Activated CD8-positive, alpha-beta T cell treated with anti-CD3 and anti-CD28 coated beads for 36 hours (primary cell): ENCODE data around the gene ANKRD33B. TPM values are rescaled to one million over a fixed set of nuclear protein-coding genes. Genes with fewer than 3 reads are reported as not detected.
"Not testable (repeated sequence)": the region's sequence is repeated elsewhere in the genome, so short reads cannot be mapped to it uniquely, and the experiment has no call there.

Source experiments
- ATAC-seq: fragments of 200-7000 bp; cut with Tn5 transposase; one replicate; pipeline ENCODE4 v1.10.0; 2021; ENCODE audit warnings: mild to moderate bottlenecking, moderate library complexity
- CTCF ChIA-PET: fragments of 350-600 bp; sonication (Branson Sonifier 250); formaldehyde crosslinking; loops from one replicate; lab custom pipeline; 2021; ENCODE audit warnings: antibody characterized with exemption; lab: Charles Lee
- POLR2A ChIA-PET: fragments of 350-600 bp; sonication (Branson Sonifier 250); formaldehyde crosslinking; loops from one replicate; lab custom pipeline; 2021; ENCODE audit warnings: antibody characterized with exemption; lab: Charles Lee
- DNase-seq: peaks from one replicate; pipeline ENCODE4 v3.0.0-alpha.2; 2020
- H3K27ac Mint-ChIP-seq: one replicate; pipeline ENCODE4 v1.8.0; 2021; ENCODE audit warnings: mild to moderate bottlenecking, mixed read lengths
- H3K27me3 Mint-ChIP-seq: one replicate; pipeline ENCODE4 v1.8.0; 2021; ENCODE audit warnings: mixed read lengths
- H3K36me3 Mint-ChIP-seq: one replicate; pipeline ENCODE4 v1.8.0; 2021; ENCODE audit warnings: low read depth, mixed read lengths
- H3K4me1 Mint-ChIP-seq: one replicate; pipeline ENCODE4 v1.8.0; 2021; ENCODE audit warnings: low read depth, mixed read lengths
- H3K4me3 Mint-ChIP-seq: one replicate; pipeline ENCODE4 v1.8.0; 2021; ENCODE audit warnings: mild to moderate bottlenecking, moderate library complexity, mixed read lengths
- H3K9me3 Mint-ChIP-seq: one replicate; pipeline ENCODE4 v1.8.0; 2021; ENCODE audit warnings: mixed read lengths
- intact Hi-C: fragments of 100-400 bp; cut with micrococcal nuclease; formaldehyde crosslinking; loops from one replicate; pipeline ENCODE4 v1.10.0; 2022
- total RNA-seq, 2 experiments: library from RNA; stranded (reverse); gene quantifications; one replicate each; pipeline ENCODE4 v1.2.3, GENCODE V29; 2021
- TF ChIP-seq, protein P1 (sequence below): fragments of 200-600 bp; IDR thresholded peaks from one replicate; pipeline ENCODE4 v1.8.0; 2022; ENCODE audit warnings: antibody characterized with exemption, mild to moderate bottlenecking

Gene ANKRD33B
- total RNA-seq, 2 experiments from 2014 or later, result 13.6 to 13.8 TPM

DNA sequence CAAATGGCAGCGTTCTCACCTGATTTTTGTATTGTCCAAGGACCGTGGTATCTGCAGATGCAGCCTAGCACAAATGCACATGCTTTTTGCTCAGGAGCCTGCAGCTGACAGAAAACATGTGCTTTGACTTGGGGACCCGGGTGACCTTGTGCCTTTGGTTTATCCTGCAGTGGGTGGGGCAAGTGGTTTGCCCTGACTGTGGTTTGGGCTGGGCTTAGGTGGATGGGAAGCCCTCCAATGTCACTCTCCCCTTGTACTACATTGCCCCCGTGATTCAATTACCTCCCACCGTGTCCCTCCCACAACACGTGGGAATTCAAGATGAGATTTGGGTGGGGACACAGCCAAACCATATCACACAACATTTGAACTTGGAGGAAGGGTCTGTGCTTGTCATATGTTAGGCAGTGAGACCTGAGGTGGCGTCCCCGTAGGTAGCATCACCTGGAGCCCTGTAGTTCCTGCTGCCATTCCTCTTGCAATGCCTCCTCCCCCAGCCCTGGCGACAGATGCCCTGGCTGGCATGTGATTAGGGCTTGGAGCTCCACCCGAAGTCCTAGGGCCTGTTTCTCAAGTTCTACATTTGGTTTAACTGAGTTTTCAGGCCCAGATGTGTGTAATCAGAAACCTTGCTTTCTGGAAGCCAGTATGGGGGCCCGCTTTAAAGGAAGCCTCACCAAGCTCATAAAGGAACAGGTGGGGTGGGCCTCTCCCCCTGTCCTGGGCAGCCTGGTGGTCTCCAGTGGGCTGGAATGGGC lies 2.1 kb downstream of the ANKRD33B start:
- peak overlapping the region; percentile 91 for H3K4me3 Mint-ChIP-seq
- TF ChIP-seq, protein P1, sequence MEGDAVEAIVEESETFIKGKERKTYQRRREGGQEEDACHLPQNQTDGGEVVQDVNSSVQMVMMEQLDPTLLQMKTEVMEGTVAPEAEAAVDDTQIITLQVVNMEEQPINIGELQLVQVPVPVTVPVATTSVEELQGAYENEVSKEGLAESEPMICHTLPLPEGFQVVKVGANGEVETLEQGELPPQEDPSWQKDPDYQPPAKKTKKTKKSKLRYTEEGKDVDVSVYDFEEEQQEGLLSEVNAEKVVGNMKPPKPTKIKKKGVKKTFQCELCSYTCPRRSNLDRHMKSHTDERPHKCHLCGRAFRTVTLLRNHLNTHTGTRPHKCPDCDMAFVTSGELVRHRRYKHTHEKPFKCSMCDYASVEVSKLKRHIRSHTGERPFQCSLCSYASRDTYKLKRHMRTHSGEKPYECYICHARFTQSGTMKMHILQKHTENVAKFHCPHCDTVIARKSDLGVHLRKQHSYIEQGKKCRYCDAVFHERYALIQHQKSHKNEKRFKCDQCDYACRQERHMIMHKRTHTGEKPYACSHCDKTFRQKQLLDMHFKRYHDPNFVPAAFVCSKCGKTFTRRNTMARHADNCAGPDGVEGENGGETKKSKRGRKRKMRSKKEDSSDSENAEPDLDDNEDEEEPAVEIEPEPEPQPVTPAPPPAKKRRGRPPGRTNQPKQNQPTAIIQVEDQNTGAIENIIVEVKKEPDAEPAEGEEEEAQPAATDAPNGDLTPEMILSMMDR, result no peak
- DNase-seq (peak; percentile 34), ATAC-seq (no peak)
- H3K36me3 Mint-ChIP-seq, result peaks cover 4% of the 10 kb centered on the region
- POLR2A ChIA-PET, result no interaction called here
- no peaks in the 10 kb centered on the region for H3K9me3 Mint-ChIP-seq
- peaks cover 12% of the 10 kb centered on the region for H3K27me3 Mint-ChIP-seq
- H3K4me1 Mint-ChIP-seq, result peaks cover 22% of the 10 kb centered on the region
- CTCF ChIA-PET, result interaction anchor here (0.8 to 1.1 kb wide), 4 partner anchors 11 to 63 kb away, joined by 3 to 6 read pairs (median 4); no protein-coding TSS in a partner anchor
- intact Hi-C loops, result loop anchor here (5.0 kb wide), 2 partner anchors 41 to 61 kb away; no protein-coding TSS in a partner anchor
- no peak overlapping the region for H3K27ac Mint-ChIP-seq

DNA sequence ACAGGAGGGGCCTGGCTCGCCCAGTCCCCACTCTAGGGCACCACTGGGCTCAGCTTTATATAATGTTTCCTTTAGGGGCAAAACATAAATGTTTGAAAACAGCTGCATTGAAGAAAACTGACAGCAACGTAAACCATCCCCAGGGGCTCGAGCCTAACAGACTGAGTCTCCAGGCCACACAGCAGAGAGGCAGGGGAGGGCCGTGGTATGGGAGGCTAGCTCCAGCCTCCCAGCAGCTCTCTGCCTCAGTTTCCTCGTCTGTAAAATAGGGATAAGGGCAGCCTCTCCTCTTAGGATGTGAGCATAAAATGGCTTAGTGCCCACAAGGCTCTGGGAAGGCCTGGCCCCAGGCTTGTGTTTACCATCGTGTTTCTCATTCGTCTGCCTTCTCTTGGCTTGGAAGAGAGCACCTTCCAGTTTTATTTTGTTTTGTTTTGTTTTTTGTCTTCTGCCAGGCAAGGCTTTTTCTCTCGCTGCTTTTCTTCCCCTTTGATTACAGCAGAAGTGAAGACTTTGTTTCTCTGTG lies 2.7 kb downstream of the ANKRD33B start:
- Mint-ChIP-seq H3K4me3 (peak overlapping the region; percentile 7), H3K36me3 (peaks cover 4% of the 10 kb centered on the region), H3K27me3 (peaks cover 8% of the 10 kb centered on the region), H3K27ac (no peak overlapping the region), H3K4me1 (peaks cover 22% of the 10 kb centered on the region), H3K9me3 (no peaks in the 10 kb centered on the region)
- DNase-seq, result no peak
- ChIA-PET POLR2A (interaction anchor here (1.5 kb wide), 1 partner anchor 11 kb away, joined by 4 read pairs; no protein-coding TSS in a partner anchor), CTCF (interaction anchor here (0.9 to 1.1 kb wide), 3 partner anchors 10 to 63 kb away, joined by 3 to 6 read pairs (median 4); no protein-coding TSS in a partner anchor)
- ATAC-seq, result no peak
- intact Hi-C loops, result loop anchor here (5.0 kb wide), 2 partner anchors 41 to 61 kb away; no protein-coding TSS in a partner anchor
- TF ChIP-seq, protein P1, result no peak

DNA sequence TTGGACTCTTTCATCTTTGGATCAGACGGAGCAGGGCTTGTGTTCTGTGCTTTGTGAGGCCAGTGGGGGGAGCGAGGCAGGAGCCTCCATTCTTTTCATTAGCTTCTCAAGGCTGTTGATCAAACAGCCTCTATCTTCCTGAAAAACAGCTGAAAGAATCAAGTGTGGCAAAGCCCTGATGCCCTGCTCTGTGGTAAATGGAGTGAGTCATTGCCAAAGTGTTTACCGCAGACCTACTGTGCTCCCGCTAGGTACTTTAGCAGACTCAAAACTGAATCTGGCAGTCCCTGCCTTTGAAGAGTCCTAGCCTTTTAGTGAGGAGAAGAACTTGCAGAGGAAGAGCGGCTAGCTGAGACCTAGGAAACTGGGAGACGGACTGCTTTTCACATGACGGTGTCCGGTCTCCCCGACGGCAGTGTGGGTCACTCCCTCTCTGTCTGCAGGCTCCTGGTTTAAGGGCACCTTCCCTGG lies 3.3 kb downstream of the ANKRD33B start:
- Mint-ChIP-seq H3K36me3 (peaks cover 4% of the 10 kb centered on the region), H3K4me3 (peak overlapping the region; percentile 7), H3K9me3 (no peaks in the 10 kb centered on the region), H3K27me3 (peaks cover 8% of the 10 kb centered on the region), H3K4me1 (peaks cover 20% of the 10 kb centered on the region), H3K27ac (no peak overlapping the region)
- intact Hi-C loops, result loop anchor here (5.0 kb wide), 2 partner anchors 40 to 60 kb away; no protein-coding TSS in a partner anchor
- TF ChIP-seq, protein P1, result no peak
- ChIA-PET POLR2A (interaction anchor here (1.5 kb wide), 1 partner anchor 10 kb away, joined by 4 read pairs; no protein-coding TSS in a partner anchor), CTCF (interaction anchor here (1.1 to 1.9 kb wide), 3 partner anchors 9 to 61 kb away, joined by 3 to 11 read pairs (median 6); no protein-coding TSS in a partner anchor)
- DNase-seq (no peak), ATAC-seq (no peak)

DNA sequence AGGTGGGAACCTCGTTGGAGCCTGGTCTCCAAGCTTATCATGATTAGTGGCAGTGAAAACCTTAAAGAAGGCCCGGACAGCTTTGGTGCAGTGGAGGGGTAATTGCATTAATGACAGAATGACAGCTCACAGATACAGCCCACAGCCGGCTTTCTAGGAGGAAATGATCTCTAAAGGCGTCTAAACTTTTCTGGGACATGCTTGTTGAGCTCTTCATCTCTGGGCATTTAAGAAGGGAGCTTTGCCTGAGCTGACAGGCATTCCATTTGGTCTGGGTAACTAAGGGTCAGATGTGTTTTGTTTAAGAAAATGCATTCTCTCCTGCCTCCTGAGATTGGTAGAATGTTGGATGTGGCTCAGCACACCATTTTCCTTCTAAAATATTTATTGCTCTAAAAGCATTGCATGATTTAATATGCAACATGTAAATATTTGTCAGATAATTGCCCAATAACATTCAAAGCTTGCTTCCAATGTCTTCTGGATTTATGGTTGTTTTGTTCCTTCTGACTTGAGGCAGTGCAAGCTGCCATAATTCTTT lies 4.0 kb downstream of the ANKRD33B start:
- H3K4me3 Mint-ChIP-seq, result no peak overlapping the region
- ChIA-PET CTCF (interaction anchor here (1.3 to 1.9 kb wide), 2 partner anchors 8 to 60 kb away, joined by 3 to 11 read pairs; no protein-coding TSS in a partner anchor), POLR2A (interaction anchor here (1.5 kb wide), 1 partner anchor 10 kb away, joined by 4 read pairs; no protein-coding TSS in a partner anchor)
- no peak for ATAC-seq
- peaks cover 16% of the 10 kb centered on the region for H3K4me1 Mint-ChIP-seq
- no peak overlapping the region for H3K27ac Mint-ChIP-seq
- peaks cover 5% of the 10 kb centered on the region for H3K36me3 Mint-ChIP-seq
- H3K27me3 Mint-ChIP-seq, result peaks cover 8% of the 10 kb centered on the region
- no peak for DNase-seq
- TF ChIP-seq, protein P1, result no peak
- intact Hi-C loops, result loop anchor here (5.0 kb wide), 2 partner anchors 39 to 59 kb away; no protein-coding TSS in a partner anchor
- H3K9me3 Mint-ChIP-seq, result no peaks in the 10 kb centered on the region

DNA sequence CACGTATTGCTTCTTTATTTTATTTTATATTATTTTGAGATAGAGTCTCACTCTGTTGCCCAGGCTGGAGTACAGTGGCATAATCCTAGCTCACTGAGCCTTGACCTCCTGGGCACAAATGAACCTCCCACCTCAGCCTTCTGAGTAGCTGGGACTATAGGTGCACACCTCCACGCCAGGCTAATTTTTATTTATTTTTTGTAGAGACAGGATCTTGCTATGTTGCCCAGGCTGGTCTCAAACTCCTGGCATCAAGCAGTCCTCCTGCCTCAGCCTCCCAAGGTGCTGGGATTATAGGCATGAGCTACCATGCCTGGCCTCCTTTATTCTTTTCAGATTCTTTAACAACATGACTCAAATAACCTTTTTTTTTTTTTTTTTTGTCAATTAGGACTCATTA lies 6.7 kb downstream of the ANKRD33B start:
- H3K4me1 Mint-ChIP-seq, DNase-seq, ATAC-seq, H3K27me3 Mint-ChIP-seq, H3K9me3 Mint-ChIP-seq, H3K36me3 Mint-ChIP-seq, H3K27ac Mint-ChIP-seq, POLR2A ChIA-PET, intact Hi-C loops, H3K4me3 Mint-ChIP-seq: not testable (repeated sequence)
- CTCF ChIA-PET, result interaction anchor here (1.8 kb wide), 1 partner anchor 57 kb away, joined by 5 read pairs; no protein-coding TSS in a partner anchor
